ENCODE data around the gene GPD1.

The GPD1 gene

DNA sequence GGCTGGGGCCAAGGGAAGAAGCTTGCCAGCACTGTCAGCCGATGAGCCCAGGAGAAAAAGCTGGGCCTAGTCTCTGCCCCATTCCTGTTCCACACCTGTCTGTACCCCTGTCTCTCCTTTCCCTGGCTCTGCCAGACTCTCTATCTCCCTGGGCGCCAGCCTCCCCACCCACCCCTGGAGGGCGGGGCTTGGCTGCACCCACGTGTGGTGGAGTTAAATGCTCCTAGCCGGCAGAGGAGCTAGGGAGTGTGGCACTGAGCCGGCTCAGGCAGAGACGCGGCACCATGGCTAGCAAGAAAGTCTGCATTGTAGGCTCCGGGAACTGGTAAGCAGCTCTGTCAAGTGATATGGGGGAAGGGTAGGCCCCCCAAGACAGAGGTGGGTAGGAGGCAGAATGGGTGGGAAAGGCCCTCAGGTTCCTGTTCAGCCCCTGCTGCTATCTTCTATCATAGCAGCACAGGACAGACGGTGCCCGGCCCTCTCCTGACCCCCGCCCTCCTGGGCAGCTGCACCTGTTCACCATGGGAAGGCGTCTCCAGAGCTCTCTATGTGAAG lies at the start of gene GPD1:
GPD1 (plus strand) TSS at position 242 of the 555 bp plus-strand sequence; CDS start at position 285, 43 bp downstream.
- DNase-seq, result no peak

DNA sequence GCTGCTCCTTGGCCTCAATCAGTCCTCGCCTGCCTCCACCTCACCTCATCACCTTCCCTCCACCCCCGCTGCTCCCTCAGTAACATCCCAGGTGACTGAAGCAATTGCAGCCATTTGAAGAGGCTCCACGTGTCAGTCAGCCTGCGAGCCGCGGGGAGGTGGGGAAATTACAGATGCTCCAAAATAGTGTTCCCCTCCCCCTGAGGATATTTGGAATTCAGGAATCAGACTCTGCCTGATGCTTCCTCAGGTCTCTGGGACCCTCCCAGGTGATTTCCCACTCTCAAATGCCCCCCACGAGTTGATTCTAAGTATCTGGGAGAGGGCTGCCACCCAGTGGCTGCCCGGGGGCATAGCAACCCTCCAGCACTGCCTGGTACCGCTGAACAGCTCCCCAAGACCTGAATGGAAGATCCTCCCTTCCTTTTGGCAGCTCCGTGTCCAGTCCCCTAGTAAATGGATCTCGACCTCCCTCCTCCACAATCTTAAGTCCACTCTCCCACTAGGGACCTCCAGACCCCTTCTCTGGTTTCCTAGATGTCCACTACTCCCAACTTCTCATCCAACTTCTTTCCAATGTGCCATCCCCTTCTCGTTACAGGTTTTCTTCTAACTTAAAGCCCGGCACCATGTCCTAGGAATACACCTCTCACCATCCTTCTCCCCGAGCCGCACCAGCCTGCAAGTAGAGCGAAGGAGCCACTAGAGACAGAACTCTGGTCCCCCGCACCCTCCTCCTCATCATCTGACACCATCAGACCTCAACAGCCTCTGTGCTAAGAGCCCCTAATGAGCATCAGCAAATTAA lies 47.8 kb upstream of the GPD1 start:
- peak; percentile 16 to 67 (median 37) for DNase-seq

DNA sequence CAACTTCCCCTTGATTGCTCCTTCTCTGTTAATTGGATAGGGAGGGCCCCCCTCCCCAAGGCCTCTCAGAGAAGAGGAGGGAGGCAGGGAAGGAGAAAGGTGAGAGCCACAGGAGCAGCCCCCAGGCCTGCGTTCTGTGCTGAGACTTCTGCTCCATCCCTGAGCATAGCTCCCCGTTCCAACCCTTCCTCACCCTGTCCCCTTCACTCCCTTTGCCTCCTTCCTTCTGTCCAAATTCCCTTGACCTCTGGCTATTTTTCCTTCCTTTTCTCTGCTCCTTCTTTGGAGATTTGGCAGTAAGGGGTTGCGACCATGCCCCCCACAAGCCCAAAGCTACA lies 47.2 kb upstream of the GPD1 start:
- no peak for DNase-seq

DNA sequence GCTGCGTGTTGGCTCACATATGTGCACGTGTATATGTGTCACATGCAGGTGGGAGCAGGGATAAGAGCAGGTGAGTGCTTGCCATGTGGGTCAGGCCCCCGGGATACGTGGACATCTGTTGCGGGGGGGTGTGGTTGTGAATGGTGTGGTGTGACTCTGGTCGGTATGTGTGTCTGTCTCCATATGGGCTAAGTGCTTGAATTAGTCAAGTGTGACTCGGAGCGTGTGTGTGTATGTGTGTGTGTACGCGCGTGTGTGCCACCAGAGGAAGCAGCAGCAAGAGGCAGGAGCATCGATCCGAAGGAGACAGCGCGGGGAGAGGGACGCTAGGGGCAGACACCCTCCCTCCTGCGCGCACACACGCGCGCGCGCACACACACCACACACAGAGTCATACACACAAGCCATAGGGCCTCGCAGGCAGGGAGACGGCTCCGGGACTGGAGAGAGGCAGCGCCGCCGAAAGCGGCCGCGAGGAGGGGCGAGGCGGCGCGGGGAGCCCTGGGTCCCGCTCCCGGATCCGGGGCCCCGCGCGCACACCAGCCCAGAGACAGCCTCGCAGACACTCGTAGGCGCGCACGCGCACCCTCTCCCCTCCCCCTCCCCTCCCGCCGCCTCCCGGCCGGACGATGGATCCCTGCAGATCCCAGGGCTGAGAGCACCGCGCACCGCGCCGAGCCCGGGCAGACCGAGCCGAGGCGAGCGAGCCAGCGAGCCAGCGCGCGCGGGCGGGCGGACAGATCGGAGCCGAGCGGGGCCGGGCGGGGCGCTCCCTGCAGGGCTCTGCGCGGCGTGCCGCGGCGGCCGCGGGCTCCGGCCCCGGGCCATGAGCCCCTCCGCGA lies 46.6 kb upstream of the GPD1 start, which contains the start of gene ASIC1:
ASIC1 (plus strand) TSS at position 597 of the 842 bp plus-strand sequence. CDS start 1,171 bp downstream, outside the sequence.
- peak; percentile 9 to 71 (median 39) for DNase-seq

DNA sequence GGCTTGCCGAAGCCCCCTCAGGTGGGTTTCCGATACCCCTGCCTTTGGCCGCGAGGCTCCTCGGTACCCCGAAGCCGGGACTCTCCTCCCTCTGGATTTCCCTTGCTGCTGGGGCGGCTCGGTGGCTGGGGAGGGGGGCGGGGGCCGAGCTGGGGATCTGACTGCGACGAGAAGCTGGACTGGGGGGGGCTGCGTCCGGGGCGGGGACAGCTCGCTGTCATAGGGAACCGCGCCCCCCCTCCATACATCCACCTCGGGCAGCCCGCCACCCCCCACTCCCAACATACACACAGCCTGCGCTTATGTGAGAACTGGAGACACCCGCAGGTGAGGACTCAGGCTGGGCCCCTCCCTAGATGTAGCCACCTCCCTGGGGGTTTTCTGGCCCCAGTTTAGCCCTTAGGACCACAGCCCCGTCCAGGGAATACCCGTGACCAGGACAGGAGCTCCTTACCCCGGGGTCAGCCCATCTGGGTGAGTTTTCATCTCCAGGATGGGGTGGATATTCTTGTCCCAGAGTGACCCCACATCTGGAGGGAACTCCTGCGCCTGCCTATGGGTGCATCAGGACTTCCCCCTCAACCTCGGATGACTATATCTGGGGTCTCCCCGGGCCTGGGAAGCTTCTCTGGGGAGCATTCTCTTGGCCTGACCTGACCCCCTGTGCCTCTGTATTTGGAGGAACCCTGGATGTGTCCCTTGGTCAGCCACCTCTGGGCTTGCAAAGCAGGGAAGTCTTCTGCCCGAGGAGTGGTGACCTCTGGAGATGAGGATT lies 45.7 kb upstream of the GPD1 start:
- peak in 2 of 6 experiments; percentile 18 to 21 for DNase-seq

DNA sequence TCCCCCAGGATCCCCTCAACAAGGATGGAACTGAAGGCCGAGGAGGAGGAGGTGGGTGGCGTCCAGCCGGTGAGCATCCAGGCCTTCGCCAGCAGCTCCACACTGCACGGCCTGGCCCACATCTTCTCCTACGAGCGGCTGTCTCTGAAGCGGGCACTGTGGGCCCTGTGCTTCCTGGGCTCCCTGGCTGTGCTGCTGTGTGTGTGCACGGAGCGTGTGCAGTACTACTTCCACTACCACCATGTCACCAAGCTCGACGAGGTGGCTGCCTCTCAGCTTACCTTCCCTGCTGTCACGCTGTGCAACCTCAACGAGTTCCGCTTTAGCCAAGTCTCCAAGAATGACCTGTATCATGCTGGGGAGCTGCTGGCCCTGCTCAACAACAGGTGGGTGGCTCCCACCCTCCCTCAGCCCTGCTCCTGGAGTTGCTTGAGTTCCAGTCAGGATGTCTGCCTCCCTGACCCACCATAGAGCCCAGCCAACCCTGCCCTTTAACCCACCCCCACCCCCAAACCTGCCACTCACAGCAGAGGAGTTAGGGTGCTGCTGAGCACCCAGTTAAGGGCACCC lies 45.0 kb upstream of the GPD1 start:
- DNase-seq, result peak in 1 of 6 experiments; percentile 40

DNA sequence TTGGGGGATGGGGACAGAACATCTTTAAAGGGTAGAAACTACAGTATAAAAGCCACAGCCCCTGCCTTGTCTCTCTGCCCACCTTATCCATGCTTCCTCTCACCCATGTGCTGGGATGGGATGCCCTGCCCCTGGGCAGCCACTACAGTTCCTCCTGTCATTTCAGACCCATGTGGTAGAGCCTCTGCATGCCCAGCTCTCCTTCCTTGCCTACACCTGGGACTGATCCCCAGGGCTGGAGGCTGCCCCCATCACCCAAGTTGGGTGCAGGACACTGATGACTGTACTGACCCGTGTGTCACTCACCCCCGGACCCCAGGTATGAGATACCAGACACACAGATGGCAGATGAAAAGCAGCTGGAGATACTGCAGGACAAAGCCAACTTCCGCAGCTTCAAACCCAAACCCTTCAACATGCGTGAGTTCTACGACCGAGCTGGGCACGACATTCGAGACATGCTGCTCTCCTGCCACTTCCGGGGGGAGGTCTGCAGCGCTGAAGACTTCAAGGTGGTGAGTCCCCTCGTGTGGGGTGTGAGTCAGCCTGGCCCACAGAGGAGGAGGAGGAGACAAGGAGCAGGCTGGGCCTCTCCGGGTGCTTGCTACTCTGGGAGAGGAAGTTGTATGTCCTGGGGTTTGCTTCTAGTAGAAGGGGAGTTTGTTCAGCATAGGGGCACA lies 44.2 kb upstream of the GPD1 start:
- DNase-seq, result peak in 5 of 6 experiments; percentile 9 to 48 (median 32)

DNA sequence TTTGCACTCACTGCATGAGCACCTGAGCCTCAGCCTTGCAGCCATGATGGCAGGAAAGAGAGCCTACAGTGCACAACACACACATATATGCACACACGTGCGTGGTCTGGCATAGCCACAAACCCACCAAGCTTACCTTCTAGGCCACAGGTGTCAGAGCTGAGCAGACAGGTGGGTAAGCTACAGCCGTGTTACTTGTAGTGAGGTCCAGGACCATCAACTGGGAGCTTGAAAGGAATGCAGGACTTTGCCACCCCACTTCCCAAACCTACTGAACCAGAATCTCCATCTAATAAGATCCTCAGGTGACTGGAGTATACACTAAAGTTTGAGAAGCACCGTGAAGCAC lies 43.7 kb upstream of the GPD1 start:
- DNase-seq, result no peak

DNA sequence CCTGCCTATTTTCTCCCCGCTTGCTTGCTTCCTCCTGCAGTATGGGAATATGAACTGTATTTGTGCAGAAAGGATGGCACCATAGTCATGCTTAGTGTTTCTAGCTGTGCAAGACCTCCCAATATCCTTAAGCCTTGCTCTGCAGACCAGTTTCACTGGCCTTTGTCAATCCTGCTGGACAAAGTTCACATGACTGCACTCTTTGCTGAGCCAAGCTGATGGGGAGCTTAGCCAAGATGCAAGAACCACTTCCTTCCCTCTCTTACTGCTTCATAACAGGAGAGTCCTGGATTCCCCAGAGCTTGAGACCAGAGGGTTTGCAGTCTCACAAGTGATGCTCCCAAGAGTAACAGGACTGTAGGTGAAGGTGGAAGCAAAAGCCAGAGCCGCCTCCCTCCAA lies 42.6 kb upstream of the GPD1 start:
- DNase-seq, result no peak

DNA sequence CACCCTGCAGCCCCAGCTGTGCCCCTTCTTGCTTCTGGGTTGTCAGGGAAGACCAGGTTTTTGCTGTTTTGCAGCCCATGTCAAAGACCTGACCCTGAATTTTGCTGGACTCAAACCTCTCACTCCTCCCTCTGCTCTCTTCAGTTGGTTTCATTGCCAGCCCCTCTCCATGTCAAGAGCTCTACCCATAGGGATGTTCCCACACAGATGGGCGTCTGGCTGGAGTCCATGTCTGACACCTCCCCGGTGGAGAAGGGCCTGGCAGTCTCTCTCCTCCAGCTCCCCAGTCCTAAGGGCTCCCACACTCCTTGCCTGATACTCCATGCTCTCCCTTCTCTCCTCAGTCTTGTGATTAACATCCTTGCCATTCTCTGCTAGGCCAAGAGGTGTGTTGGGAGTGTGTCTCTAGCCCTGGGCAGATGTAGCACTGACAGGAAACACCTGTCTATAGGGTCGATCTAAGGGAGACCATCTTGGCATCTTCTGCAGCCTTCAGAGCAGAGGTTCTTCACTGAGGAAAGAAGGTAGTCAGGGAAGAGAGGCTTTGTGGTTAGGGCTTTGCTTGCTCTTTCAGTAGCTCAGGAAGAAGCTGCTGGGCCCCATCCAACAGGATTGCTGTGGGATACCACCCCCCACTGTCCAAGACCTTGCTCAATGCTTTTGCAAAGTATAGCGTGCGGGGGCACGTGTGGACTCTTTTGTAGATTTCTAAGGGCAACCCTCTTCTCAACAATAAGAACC lies 41.7 kb upstream of the GPD1 start:
- no peak for DNase-seq

DNA sequence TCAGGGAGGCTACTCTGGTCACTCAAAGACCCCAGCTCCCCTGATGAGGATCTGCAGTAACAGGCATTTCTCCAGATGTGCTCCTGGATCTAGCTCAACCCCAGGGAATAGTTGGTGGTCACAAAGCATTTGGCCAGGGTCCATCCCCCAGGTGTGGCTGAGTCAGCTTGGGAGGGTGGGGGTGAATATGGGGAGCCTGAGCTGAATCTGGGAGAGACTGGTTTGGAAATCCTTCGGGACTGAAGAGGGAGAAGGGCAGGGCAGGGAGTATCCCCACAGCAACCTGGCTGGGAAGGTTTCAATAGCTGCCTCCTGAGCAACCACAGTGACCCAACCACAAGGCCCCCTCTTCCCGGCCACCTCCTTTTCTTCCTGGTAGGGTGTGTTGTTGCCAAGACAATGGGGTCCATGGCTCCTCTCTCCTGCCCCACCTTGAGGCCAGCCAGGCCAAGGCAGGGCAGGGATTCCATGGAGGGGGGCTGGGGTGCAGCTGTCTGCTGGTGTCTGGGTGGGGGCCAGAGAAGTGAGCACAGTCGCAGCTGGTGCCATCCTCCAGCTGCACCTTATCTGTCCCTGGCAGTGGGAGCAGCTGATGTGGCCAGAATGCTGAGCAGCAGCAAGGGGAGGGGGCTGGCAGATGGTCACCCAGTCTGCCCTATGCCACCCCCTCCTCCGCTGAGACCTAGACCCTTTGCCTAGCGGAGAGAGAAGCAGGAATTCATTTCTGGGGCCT lies 40.9 kb upstream of the GPD1 start:
- DNase-seq, result no peak

DNA sequence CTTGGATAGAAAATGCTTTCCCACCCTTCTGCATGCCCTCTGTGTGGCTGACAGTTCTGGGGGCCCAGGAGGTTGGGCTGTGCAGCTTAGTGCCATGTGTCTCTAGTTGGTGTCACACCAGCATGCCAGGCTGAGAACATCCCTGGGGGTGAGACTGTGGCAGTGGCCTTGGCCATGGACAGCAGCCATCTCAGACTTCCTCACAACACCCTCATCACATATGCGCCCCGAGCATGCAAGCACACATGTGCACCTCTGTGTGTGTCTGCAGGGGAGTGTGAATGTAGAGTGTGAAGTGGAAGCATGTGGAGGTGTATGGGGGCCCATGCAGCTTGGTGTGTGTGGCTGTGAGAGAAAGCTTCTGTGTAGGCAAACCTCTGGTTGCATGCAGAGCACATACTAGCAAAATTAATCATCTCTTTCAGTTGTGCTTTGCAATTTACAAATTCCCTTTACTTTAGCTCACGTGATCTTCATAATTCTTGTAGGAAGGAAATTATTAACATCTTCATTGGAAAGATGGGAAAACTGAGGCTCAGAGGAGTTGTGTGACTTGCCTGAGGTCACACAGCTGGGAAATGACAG lies 38.0 kb upstream of the GPD1 start:
- DNase-seq, result no peak

DNA sequence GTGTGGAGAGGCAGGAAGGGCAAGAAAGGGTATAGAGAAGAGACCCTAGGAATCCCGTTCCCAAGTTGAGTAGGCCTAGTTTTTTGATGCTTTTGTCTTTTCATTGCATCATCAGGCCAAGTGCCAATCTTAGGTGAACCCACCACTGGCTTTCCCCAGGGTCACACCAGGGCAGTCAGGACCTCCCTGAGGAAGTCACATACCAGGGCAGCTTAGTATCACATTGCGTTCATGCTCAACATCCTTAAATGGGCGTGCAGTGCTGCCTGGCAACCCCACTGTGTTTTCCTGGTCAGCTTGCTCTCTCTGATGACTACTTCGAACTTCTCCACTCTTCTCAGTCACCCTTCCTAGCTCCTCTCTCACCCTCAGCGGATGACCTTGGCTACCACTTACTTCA lies 37.4 kb upstream of the GPD1 start:
- DNase-seq, result no peak

DNA sequence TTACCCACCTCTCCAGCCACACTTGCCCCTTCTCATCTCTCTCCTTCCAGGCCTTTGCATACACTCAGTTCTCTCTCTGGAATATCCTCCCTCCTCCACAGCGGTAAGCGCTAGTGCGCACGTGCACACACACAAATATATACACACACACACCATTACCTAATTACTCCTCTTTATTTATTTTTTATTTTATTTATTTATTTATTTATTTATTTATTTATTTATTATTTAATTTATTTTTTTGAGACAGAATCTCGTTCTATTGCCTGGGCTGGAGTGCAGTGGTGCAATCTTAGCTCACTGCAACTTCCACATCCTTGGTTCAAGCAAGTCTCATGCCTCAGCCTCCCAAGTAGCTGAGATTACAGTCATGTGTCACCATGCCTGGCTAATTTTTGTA lies 34.7 kb upstream of the GPD1 start:
- no peak for DNase-seq

DNA sequence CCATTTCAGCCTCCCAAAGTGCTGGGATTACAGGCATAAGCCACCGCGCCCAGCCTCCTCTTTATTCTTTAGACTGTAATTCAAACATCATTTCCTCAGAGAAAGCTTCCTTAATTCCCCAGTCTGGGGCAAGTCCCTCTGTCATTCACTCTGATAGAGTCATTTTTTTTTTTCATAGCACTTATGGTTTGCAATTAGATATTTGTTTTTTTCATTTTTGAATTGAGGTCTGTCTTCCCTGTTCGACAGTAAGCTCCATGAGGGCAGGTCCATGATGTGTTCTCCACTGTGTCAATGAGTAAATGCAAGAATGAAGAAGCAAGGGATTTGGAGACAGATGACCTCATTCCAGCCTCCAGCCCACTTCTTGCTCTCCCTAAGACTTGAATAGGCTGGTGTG lies 34.3 kb upstream of the GPD1 start:
- no peak for DNase-seq

DNA sequence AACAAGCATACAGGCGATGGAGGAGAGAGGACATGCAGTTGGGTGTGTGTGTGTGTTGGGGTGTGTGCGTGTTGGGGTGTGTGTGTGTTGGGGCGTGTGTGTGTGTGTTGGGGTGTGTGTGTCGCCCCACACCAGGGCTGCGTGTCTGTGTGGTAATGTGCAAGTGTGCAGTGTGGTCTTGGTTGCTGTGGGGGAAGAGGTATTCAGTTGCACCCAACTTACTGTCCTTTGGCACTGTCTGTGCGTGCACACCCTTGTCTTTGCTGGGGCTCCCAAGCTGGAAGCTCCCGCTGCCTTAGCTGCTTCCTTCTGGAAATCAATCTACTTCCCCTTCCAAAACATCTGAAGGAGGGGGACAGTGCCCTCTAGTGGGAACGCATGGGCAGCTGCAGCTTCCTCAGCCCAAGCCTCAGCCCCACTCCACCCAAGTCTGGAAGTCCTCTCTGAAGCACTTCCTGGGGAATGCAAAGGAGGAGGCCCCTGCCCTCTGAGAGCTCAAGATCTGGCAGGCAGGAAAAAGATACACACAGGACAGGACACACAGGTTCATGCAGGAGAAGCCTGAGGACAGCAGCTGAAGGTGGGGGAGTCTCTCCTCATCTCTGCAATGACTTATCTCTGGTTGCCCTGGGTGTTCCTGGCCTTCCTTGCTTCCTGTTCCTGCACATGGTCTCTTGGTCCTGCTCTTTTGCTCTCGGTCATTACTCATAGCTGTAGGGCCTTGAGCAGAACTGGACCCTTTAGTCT lies 33.3 kb upstream of the GPD1 start:
- DNase-seq, result peak in 5 of 6 experiments; percentile 11 to 67 (median 56)

DNA sequence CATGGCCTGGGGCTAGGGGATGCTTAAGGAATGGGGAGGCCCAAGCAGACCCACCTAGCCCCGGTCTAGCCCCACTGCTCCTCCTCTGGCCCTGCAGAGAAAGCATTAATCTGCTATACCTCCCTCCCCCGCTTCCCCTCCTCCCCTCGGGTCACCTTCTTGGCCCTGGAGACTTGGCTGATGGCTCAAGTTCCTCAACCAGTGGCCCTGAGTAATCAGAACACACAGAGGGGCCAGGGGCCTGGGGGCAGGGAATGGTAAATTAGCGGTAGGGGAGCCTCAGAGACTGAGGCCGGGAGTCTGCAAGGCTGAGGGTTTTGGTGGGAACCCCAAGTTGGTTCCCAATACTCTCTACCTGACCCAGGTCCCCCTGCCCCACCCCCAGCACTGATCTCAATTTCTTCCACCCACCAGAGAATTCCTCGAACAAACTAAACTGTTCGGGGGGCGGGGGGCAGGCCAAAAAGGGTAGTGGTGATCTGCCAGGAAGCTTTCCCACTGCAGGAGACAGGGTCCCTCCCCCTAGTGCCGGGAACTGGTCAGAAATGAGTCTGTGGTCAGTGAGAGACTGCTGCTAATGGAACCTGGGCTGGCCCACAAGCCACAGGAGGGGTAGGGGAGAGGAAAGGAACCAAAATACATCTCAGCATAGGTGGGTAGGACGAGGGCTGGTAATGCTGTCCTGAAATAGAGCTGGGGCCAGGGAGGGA lies 31.5 kb upstream of the GPD1 start:
- DNase-seq, result no peak

DNA sequence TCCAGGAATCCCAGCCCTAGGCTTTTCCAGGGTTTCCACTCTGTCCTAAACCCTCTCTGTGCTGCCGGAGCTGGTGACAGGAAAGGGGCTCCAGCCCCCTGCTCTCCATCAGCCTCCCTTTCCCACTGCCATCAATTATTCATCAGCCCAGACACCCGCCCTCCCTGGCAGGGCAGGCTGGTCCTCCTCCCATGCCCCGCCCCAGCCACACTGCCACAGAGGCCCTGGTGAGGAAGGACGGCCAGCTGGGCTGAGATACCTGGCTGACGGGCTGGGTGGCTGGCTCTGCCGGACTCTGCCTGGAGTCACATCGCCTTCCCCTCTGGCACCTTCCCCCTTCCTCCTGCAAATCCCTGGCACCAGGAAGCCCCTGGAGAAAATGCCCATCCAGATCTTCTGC lies 30.6 kb upstream of the GPD1 start:
- no peak for DNase-seq

DNA sequence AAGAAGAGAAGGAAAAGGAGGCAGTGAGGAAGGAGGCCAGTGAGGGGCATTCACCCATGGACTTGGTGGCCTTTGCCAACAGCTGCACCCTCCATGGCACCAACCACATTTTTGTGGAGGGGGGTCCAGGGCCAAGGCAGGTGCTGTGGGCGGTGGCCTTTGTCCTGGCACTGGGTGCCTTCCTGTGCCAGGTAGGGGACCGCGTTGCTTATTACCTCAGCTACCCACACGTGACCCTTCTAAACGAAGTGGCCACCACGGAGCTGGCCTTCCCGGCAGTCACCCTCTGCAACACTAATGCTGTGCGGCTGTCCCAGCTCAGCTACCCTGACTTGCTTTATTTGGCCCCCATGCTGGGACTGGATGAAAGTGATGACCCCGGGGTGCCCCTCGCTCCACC lies 30.1 kb upstream of the GPD1 start:
- no peak for DNase-seq

All from stimulated activated naive CD4-positive, alpha-beta T cell (primary cell).